Activated naive CD8-positive, alpha-beta T cell treated with anti-CD3 and anti-CD28 coated beads, Interleukin-2, amount 50 U/mL, for 16 hours (primary cell): ENCODE data around the gene KRTAP10-11.
"Not testable (repeated sequence)": the region's sequence is repeated elsewhere in the genome, so short reads cannot be mapped to it uniquely, and the experiment has no call there.

ENCODE experiments used
- DNase-seq: peaks from one replicate; pipeline ENCODE4 v3.0.0-alpha.2; 2020; ENCODE audit warnings: low read depth, low spot score

Gene KRTAP10-11

DNA sequence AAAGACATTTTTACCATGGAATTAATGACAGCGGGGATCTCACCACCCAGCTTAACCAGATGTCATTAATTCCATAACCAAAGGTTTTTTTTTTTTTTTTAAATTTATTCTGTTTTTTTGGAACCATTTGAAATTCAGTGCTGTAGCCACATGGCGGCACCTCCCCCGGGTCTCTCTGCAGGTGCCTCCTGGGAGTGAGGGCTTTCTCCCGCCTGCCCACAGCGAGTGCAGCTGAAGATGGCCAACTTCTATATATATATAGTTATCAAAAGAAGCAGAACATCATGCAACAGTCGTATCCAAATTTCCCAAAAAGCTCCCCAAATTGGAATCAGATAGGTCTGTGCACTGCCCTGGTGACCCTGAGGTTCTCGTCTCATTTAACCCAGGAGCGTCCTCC lies 30.7 kb upstream of the KRTAP10-11 start:
- DNase-seq = no peak

DNA sequence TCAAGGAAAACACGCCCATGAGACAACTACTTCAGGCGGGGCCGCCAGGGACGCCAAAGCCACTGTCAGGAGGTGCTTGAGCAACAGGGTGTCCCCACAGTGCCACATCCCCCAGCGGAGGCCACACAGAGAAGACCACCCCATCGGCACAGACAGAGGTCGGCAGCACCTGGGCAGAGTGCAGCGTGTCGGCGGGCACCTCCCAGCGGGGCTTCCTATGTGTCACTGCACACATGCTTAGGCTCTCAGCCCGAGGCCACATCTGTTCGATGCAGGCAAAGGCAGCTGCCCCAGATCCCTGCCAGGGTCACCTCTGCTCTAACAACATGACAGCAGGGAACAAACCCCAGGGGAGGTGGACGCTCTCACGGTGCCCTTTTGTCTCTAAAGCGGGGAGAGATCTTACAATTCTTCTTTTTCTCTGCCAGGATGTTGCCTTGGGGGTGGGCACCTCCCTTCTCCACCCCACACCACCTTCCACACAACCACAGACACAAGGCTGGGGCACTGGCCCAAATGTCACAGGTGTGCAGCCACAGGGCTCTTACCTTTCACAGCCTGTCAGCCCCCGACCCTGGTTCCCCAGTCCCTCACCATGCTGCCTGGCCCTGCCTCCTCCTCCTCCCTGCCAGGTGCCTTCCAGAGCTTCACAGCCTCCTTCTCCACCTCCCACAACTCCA lies 30.2 kb upstream of the KRTAP10-11 start:
- no peak for DNase-seq

GRCh38 chr21:44616591-44616926 lies 29.7 kb upstream of the KRTAP10-11 start:
- no peak for DNase-seq

GRCh38 chr21:44617071-44617501 lies 29.1 kb upstream of the KRTAP10-11 start:
- DNase-seq = no peak

DNA sequence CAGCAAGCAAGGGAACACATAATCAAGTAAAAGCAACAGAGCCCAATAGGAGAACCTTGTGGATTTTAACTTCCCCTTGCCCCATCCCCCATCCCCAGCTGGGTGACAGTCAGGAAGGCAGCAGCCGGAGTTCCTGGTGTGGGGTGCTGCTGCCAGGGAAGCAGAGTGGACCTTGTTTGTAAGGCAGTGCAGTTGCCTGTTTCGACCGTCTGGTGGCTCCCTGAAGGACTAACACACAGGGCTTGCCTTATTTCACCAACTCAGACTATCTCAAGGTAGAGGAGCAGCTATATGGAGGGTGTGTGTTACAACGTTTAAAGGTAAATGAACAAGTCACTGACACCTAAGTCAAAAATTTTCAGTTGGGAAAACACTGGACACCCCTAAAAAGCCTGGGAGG lies 27.7 kb upstream of the KRTAP10-11 start:
- DNase-seq = no peak

GRCh38 chr21:44618909-44619308 lies 27.3 kb upstream of the KRTAP10-11 start:
- DNase-seq = peak; percentile 21

GRCh38 chr21:44619886-44620285 lies 26.3 kb upstream of the KRTAP10-11 start:
- no peak for DNase-seq

- DNase-seq = no peak
These were observed 22.6 kb upstream of the KRTAP10-11 start for GRCh38 chr21:44623575-44623974.

GRCh38 chr21:44625756-44626155 lies 20.5 kb upstream of the KRTAP10-11 start:
- no peak for DNase-seq

DNA sequence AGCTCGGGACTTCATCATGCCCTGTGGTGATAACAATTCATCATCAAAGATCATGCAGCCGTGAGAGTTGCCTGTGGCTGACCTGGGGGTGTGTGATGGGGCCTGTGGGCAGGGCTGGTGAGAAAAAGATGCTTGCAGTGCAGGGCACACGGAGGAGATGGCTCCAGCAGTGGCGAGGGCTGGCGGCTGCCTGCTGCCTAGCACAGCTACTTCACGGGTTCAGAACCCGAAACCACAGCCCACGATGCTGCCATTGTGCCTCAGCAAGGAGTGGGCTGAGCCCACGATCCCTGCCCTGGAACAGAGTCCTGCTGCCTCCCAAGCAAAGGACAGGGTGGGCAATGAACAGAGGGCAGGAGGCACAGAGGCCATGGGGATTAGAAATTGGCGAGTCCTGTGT lies 20.0 kb upstream of the KRTAP10-11 start:
- DNase-seq = no peak

- no peak for DNase-seq
These were observed 19.5 kb upstream of the KRTAP10-11 start, which contains the start of gene KRTAP10-9 for GRCh38 chr21:44626673-44627143. Gene KRTAP10-9 (plus strand): TSS chr21:44627093. CDS start chr21:44627172, 79 bp downstream.

DNA sequence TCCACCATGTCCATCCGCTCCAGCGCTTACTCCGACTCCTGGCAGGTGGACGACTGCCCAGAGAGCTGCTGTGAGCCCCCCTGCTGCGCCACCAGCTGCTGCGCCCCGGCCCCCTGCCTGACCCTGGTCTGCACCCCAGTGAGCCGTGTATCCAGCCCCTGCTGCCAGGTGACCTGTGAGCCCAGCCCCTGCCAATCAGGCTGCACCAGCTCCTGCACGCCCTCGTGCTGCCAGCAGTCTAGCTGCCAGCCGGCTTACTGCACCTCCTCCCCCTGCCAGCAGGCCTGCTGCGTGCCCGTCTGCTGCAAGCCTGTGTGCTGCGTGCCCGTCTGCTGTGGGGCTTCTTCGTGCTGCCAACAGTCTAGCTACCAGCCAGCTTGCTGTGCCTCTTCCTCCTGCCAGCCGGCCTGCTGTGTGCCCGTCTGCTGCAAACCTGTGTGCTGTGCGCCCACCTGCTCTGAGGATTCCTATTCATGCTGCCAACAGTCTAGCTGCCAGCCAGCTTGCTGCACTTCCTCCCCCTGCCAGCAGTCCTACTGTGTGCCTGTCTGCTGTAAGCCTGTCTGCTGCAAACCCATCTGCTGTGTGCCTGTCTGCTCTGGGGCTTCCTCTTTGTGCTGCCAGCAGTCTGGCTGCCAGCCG lies 18.9 kb upstream of the KRTAP10-11 start:
- not testable (repeated sequence) for DNase-seq

GRCh38 chr21:44627831-44628233 lies 18.4 kb upstream of the KRTAP10-11 start:
- DNase-seq = not testable (repeated sequence)

GRCh38 chr21:44628707-44629391 lies 17.4 kb upstream of the KRTAP10-11 start:
- DNase-seq = no peak

- no peak for DNase-seq
These were observed 15.8 kb upstream of the KRTAP10-11 start for GRCh38 chr21:44630440-44630839.

DNA sequence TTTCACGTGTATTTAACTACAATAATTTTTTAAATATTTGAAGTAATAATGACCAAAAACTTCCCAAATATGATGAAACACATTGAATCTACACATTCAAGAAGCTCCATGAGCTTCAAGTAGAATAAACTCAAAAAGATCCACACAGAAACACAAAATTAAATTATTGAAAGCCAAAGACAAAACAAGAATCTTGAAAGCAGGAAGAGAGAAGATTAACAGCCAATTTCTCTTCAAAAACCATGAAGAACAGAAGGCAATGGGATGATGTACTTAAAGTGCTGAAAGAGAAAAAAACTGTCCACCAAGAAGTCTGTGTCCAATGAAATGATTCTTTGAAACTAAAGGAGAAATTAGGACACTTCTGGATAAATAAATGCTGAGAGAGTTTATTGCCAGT lies 14.1 kb upstream of the KRTAP10-11 start:
- no peak for DNase-seq

DNA sequence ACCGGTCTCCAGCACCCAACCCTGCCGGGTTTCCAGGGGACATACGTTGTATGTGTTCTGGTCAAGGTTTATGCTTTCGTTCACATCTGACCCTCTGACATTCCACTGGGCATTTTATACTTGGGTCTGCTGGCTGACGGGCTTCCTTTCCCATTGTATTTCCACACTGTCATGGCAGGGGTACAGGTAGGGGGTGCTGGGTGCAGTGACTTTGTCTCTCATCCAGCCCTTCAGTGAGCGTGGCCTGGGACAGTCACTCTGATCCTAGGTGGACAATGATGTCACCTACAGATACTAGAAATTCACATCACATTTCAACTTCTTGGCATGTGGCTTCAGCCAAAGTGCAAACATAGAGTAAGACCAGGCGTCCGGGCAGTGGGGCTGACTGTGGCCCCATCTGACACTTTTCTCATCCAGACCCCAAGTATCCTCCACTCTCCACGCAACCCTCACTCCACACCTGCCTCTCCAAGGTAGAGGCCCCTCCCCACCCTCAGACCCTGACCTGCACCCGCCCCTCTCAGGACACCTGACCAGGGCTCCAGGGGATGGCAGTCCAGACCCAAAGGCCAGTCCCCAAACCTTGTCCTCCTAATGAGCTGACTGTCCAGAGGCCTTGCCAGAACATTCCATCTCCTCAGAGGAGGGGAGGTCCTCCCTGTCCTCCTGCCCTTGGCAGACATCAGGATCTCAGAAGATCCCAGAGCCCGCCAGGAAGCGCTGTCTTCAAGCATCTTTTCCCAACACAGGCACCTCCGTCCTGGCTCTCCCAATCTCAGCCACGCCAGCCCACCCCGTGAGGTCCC lies 9.8 kb upstream of the KRTAP10-11 start:
- no peak for DNase-seq

DNA sequence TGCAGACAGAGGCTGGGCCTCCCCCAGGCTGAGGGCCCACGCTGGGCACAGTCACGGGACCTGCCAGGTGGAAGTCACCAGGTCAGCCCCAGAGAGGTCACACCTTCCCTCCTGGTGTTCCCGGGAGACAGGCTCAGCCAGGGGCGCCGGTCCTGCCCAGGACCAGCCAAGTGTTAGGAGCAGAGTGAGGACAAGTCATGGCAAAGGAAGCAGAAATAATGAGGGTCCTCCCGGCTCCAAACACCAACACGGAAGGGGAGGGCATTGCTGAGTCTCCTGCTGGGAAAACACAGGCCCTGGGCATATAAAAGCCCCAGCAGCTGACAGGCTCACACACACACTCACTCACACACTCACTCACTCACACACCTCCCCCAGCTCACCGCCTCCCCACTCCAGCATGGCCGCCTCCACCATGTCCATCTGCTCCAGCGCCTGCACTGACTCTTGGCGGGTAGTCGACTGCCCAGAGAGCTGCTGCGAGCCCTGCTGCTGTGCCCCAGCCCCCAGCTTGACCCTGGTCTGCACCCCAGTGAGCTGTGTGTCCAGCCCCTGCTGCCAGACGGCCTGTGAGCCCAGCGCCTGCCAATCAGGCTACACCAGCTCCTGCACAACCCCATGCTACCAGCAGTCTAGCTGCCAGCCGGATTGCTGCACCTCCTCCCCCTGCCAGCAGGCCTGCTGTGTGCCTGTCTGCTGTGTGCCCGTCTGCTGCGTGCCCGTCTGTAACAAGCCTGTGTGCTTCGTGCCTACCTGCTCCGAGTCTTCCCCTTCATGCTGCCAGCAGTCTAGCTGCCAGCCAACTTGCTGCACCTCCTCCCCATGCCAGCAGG lies 9.0 kb upstream of the KRTAP10-11 start, which contains the start of gene KRTAP10-10:
KRTAP10-10 (plus strand) TSS at position 339 of the 833 bp plus-strand sequence; CDS start at position 401, 62 bp downstream.
- DNase-seq = no peak

DNA sequence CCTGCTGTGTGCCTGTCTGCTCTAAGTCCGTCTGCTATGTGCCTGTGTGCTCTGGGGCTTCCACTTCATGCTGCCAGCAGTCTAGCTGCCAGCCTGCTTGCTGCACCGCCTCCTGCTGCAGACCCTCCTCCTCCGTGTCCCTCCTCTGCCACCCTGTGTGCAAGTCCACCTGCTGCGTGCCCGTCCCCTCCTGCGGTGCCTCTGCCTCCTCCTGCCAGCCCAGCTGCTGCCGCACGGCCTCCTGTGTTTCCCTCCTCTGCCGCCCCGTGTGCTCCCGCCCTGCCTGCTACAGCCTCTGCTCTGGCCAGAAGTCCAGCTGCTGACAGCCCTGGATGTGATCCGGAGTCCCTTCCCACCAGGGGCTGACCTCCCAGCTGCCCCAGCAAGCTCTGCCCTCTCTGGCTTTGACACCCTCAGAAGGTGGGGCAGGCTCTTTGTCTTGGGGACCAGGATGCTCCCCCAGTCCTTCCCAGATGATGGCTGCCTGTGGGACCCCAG lies 8.3 kb upstream of the KRTAP10-11 start:
- DNase-seq = not testable (repeated sequence)

GRCh38 chr21:44638506-44639330 lies 7.5 kb upstream of the KRTAP10-11 start:
- not testable (repeated sequence) for DNase-seq
